Lung (tissue), 12 donors: ENCODE measurements around the gene NPB. TPM values are rescaled to one million over a fixed set of nuclear protein-coding genes. Genes with fewer than 3 reads are reported as not detected.

ENCODE experiments used
- ATAC-seq: fragments of 200-7000 bp; cut with Tn5 transposase; one replicate; pipeline ENCODE4 v1.9.1; 2020; ENCODE audit warnings: moderate number of reproducible peaks; ENCODE audit not compliant: insufficient read depth, low FRiP score
- DNase-seq, 3 donors: peaks; one replicate each; pipeline ENCODE4 v3.0.0-alpha.2; 2013 to 2017
- H3K27ac ChIP-seq, 2 donors: one replicate each; pipeline ENCODE4 v1.5.1; 2013; ENCODE audit warnings: mild to moderate bottlenecking in 2 of 2, moderate library complexity in 2 of 2, control low read depth in 1 of 2, inconsistent platforms in 1 of 2, low read depth in 1 of 2, low read length in 1 of 2
- H3K27me3 ChIP-seq, 3 donors: one replicate each; pipeline ENCODE4 v1.5.1; 2013; ENCODE audit warnings: low read length in 2 of 3; ENCODE audit not compliant: control insufficient read depth in 3 of 3, insufficient read depth in 3 of 3
- H3K36me3 ChIP-seq, 4 donors: one replicate each; pipeline ENCODE4 v1.5.1; 2013; ENCODE audit warnings: low read length in 4 of 4, mild to moderate bottlenecking in 1 of 4, moderate library complexity in 1 of 4; ENCODE audit not compliant: control insufficient read depth in 4 of 4, insufficient read depth in 4 of 4
- H3K4me1 ChIP-seq, 5 donors: one replicate each; pipeline ENCODE4 v1.5.1; 2013; ENCODE audit warnings: low read length in 5 of 5, mild to moderate bottlenecking in 2 of 5, moderate library complexity in 1 of 5; ENCODE audit not compliant: control insufficient read depth in 5 of 5, insufficient read depth in 5 of 5
- H3K4me3 ChIP-seq: one replicate; pipeline ENCODE4 v1.5.1; 2013; ENCODE audit warnings: mild to moderate bottlenecking, control low read depth, moderate library complexity
- H3K9ac ChIP-seq, 2 donors: one replicate each; pipeline ENCODE4 v1.5.1; 2013; ENCODE audit warnings: low read length in 2 of 2, control low read depth in 1 of 2; ENCODE audit not compliant: insufficient read depth in 1 of 2
- H3K9me3 ChIP-seq, 4 donors: one replicate each; pipeline ENCODE4 v1.5.1; 2013; ENCODE audit warnings: low read length in 3 of 4, mild to moderate bottlenecking in 1 of 4, moderate library complexity in 1 of 4; ENCODE audit not compliant: control insufficient read depth in 4 of 4, insufficient read depth in 3 of 4
- WGBS, 2 donors: extraction: QIAGEN DNeasy Blood & Tissue Kit; methylation state at CpG; one replicate each; pipeline ENCODE4 v1.1.7; 2013; 5-methylcytosine and 5-hydroxymethylcytosine counted together
- polyA plus RNA-seq, 2 donors: library from polyadenylated mRNA; stranded (reverse); fragments of 200-250 nt; gene quantifications; one replicate each; pipeline ENCODE4 v1.2.1, GENCODE V29; 2013
- total RNA-seq, 2 donors: library from RNA; depleted of rRNA in 1 of 2; stranded (reverse); fragments of >200 nt in 1 of 2; gene quantifications; one replicate each; pipeline ENCODE4 v1.2.1, GENCODE V29; 2014 to 2021
- TF ChIP-seq, protein P1 (sequence below): IDR thresholded peaks from 2 replicates; pipeline ENCODE4 v1.5.1; 2012; ENCODE audit warnings: mild to moderate bottlenecking; ENCODE audit errors: control extremely low read depth, extremely low read depth
- donor health status: control.
- donor health status: control.
- donor health status: Bipolar disorder and iron deficiency.
- donor health status: healthy.
- donor health status: DM: yes; HTN: yes; CAD: no.

Gene NPB
- total and polyA plus RNA-seq, 4 donors = 0.41 to 0.55 (median 0.46) TPM

DNA sequence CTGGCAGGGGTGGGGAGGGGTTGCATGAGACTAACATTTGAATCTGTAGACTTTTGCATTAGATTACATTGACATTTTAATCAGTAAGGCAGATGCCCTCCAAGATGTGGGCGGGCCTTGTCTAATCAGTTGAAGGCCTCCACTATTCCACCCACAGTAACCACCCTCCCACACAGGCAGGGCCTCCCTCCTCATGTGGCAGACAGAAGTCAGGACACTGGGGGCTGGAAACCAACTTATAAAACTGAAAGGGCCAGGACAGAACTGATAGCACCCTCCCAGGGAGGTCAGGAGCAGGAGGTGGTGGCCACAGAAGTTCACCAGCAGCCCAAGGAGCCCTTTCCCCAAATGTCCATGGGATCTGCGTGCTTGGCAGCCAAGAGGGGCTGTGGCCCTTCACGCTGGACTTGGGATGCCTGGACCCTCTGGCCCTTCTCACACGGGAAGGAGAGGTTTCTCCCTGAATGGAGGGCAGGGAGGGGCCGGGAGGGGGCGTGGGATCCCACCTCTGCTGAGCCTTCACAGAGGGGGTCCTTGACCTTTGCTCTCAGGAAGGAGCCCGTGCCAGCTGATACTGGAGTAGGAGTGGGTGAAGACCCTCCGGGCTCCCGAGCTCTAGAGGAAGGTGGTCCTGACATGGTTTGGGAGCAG, 30.4 kb downstream of the NPB start:
- no peak overlapping the region for H3K27ac ChIP-seq
- H3K9ac ChIP-seq = no peak overlapping the region
- DNase-seq (no peak), ATAC-seq (no peak)
- TF ChIP-seq, protein P1, sequence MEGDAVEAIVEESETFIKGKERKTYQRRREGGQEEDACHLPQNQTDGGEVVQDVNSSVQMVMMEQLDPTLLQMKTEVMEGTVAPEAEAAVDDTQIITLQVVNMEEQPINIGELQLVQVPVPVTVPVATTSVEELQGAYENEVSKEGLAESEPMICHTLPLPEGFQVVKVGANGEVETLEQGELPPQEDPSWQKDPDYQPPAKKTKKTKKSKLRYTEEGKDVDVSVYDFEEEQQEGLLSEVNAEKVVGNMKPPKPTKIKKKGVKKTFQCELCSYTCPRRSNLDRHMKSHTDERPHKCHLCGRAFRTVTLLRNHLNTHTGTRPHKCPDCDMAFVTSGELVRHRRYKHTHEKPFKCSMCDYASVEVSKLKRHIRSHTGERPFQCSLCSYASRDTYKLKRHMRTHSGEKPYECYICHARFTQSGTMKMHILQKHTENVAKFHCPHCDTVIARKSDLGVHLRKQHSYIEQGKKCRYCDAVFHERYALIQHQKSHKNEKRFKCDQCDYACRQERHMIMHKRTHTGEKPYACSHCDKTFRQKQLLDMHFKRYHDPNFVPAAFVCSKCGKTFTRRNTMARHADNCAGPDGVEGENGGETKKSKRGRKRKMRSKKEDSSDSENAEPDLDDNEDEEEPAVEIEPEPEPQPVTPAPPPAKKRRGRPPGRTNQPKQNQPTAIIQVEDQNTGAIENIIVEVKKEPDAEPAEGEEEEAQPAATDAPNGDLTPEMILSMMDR = no peak
- H3K9me3 ChIP-seq = no peaks in the 10 kb centered on the region
- H3K4me1 ChIP-seq = peaks cover 0 to 36% (median 7%) of the 10 kb centered on the region in 5 donors
- no peak overlapping the region for H3K4me3 ChIP-seq
- 79 to 91% methylated on average over 9 of the region's 9 CpGs for WGBS, 2 donors
- no peaks in the 10 kb centered on the region for H3K27me3 ChIP-seq
- no peaks in the 10 kb centered on the region for H3K36me3 ChIP-seq

DNA sequence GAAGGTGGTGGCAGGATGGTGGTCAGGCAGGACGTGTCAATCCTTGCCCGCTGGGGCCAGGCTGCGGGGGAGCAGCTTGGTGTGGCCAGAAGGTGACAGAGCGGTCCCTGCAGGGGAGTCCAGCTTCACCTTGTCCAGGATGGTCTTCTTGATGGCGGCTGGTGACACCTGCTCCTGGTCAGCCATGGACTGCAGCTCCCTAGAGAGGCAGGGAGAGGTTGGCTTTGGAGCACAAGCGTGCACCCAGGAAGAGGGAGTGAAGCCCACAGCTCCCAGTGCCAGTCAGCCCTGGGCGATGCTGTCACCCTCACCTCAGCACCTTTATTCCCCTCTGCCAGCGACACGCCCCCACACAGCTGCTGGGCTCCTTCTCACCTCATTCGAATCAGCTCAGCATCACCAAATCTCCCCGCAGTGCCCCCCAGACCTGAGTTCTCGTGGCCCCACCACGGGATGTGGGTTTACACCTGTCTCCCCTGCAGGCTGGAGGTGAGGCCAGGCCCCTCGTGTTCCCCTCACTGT, 31.2 kb downstream of the NPB start:
- no peaks in the 10 kb centered on the region for H3K36me3 ChIP-seq
- H3K4me3 ChIP-seq = no peak overlapping the region
- no peak for DNase-seq
- no peak for ATAC-seq
- H3K9me3 ChIP-seq = no peaks in the 10 kb centered on the region
- WGBS, 2 donors = 86 to 89% methylated on average over 14 of the region's 14 CpGs
- no peaks in the 10 kb centered on the region for H3K27me3 ChIP-seq
- H3K4me1 ChIP-seq = peaks cover 0 to 32% (median 7%) of the 10 kb centered on the region in 5 donors
- H3K9ac ChIP-seq = no peak overlapping the region
- no peak overlapping the region for H3K27ac ChIP-seq
- TF ChIP-seq, protein P1 = no peak

DNA sequence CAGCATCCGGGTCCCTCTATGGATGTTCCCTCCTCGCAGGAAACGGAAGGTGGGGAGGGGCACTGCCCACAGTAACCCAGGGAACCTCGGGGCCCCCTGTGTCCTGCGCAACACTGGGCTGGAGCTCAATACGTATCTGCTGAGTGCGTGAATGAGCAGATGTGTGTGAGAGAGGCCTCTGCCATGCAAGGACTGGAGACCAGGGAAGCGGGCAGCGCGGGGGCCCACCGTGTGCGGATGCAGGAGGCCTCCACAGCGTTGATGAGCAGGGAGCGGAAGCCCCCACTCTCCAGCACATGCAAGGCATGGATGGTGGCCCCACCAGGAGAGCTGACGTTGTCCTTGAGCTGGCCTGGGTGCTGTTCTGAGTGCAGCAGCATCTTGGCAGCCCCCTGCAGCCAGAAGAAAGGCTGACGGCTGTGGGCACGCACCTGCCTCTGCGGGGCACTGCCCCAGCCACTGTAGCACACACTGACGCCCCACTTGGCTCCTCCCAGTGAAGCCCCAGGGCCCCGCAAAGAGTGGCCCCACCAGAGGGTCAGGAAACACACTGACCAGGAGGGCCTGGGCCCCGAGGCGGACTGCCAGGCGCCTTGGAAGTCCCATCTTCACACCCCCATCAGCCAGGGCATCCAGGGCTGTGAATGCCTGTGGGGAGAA, 32.2 kb downstream of the NPB start:
- H3K36me3 ChIP-seq = no peaks in the 10 kb centered on the region
- H3K4me3 ChIP-seq = no peak overlapping the region
- WGBS, 2 donors = 80 to 86% methylated on average over 22 to 23 of the region's 23 CpGs
- no peak for ATAC-seq
- no peaks in the 10 kb centered on the region for H3K27me3 ChIP-seq
- no peak for DNase-seq
- TF ChIP-seq, protein P1 = no peak
- H3K27ac ChIP-seq = no peak overlapping the region
- H3K9ac ChIP-seq = no peak overlapping the region
- H3K4me1 ChIP-seq = peaks cover 0 to 25% (median 5%) of the 10 kb centered on the region in 5 donors
- no peaks in the 10 kb centered on the region for H3K9me3 ChIP-seq
